ENCODE measurements around the gene GLT6D1. TPM values are rescaled to one million over a fixed set of nuclear protein-coding genes. Genes with fewer than 3 reads are reported as not detected.

Gene GLT6D1
- total RNA-seq, 1 donor from 2014 or later = not detected

- H3K4me3 Mint-ChIP-seq = no peak overlapping the region
- no peaks in the 10 kb centered on the region for H3K27me3 Mint-ChIP-seq
- no peak overlapping the region for H3K27ac Mint-ChIP-seq
- CTCF ChIA-PET = no interaction called here
- no peak for TF ChIP-seq CTCF (IDR thresholded peaks at IDR 0.05)
- H3K9me3 Mint-ChIP-seq = no peaks in the 10 kb centered on the region
- ATAC-seq (ENCODE audit: low read depth) (no peak), DNase-seq (no peak)
- intact Hi-C loops (cut with micrococcal nuclease) = no loop called here
- no peaks in the 10 kb centered on the region for H3K36me3 Mint-ChIP-seq (ENCODE audit: low read depth)
- POLR2A ChIA-PET = no interaction called here
- H3K4me1 Mint-ChIP-seq = no peaks in the 10 kb centered on the region
Measured at GRCh38 chr9:135575995-135576631, 63.2 kb downstream of the GLT6D1 start.

- no peak for TF ChIP-seq CTCF (IDR thresholded peaks at IDR 0.05)
- POLR2A ChIA-PET = no interaction called here
- no peaks in the 10 kb centered on the region for H3K36me3 Mint-ChIP-seq (ENCODE audit: low read depth)
- intact Hi-C loops (cut with micrococcal nuclease) = no loop called here
- no peaks in the 10 kb centered on the region for H3K4me1 Mint-ChIP-seq
- ATAC-seq (ENCODE audit: low read depth) (no peak), DNase-seq (no peak)
- CTCF ChIA-PET = no interaction called here
- H3K4me3 Mint-ChIP-seq = no peak overlapping the region
- no peak overlapping the region for H3K27ac Mint-ChIP-seq
- peaks cover 3% of the 10 kb centered on the region for H3K27me3 Mint-ChIP-seq
- no peaks in the 10 kb centered on the region for H3K9me3 Mint-ChIP-seq
Measured at GRCh38 chr9:135574943-135575342, 64.4 kb downstream of the GLT6D1 start.

GRCh38 chr9:135574331-135574730 lies 65.0 kb downstream of the GLT6D1 start:
- DNase-seq (no peak), ATAC-seq (ENCODE audit: low read depth) (no peak)
- ChIA-PET POLR2A (no interaction called here), CTCF (no interaction called here)
- no peaks in the 10 kb centered on the region for H3K36me3 Mint-ChIP-seq (ENCODE audit: low read depth)
- peaks cover 3% of the 10 kb centered on the region for H3K27me3 Mint-ChIP-seq
- intact Hi-C loops (cut with micrococcal nuclease) = no loop called here
- no peak overlapping the region for H3K27ac Mint-ChIP-seq
- no peak overlapping the region for H3K4me3 Mint-ChIP-seq
- TF ChIP-seq CTCF (IDR thresholded peaks at IDR 0.05) = no peak
- peaks cover under 1% of the 10 kb centered on the region for H3K9me3 Mint-ChIP-seq
- no peaks in the 10 kb centered on the region for H3K4me1 Mint-ChIP-seq

Other genes starting within 250 kb of the GLT6D1 start
- 3.1 and 6.7 TPM in 2 replicates for gene PPP1R26, start 159.8 kb downstream of the GLT6D1 start, total RNA-seq
- gene MRPS2, start 138.9 kb downstream of the GLT6D1 start, total RNA-seq = 35.1 and 39.7 TPM in 2 replicates
- gene LCN1, start 118.1 kb downstream of the GLT6D1 start, total RNA-seq = not detected in 2 replicates
- not detected in 2 replicates for gene OBP2A, start 93.4 kb downstream of the GLT6D1 start, total RNA-seq
- gene PAEP, start 77.8 kb downstream of the GLT6D1 start, total RNA-seq = not detected in 2 replicates
- not detected in 2 replicates for gene LCN9, start 23.8 kb upstream of the GLT6D1 start, total RNA-seq
- gene SOHLH1, start 59.9 kb upstream of the GLT6D1 start, total RNA-seq = not detected in 2 replicates
- gene KCNT1, start 62.6 kb upstream of the GLT6D1 start, total RNA-seq = not detected in 2 replicates

Data from activated B cell treated with CpG ODN at 0.5 μM for 24 hours (primary cell).